Activated CD8-positive, alpha-beta T cell treated with anti-CD3 and anti-CD28 coated beads for 36 hours (primary cell): Measurements from ENCODE around the gene MYO1H. TPM values are rescaled to one million over a fixed set of nuclear protein-coding genes. Genes with fewer than 3 reads are reported as not detected.
"Not testable (repeated sequence)": the region's sequence is repeated elsewhere in the genome, so short reads cannot be mapped to it uniquely, and the experiment has no call there.

Experiments used
- ATAC-seq: fragments of 200-7000 bp; cut with Tn5 transposase; one replicate; pipeline ENCODE4 v1.10.0; 2021; ENCODE audit warnings: mild to moderate bottlenecking, moderate library complexity
- CTCF ChIA-PET: fragments of 350-600 bp; sonication (Branson Sonifier 250); formaldehyde crosslinking; loops from one replicate; lab custom pipeline; 2021; ENCODE audit warnings: antibody characterized with exemption; lab: Charles Lee
- POLR2A ChIA-PET: fragments of 350-600 bp; sonication (Branson Sonifier 250); formaldehyde crosslinking; loops from one replicate; lab custom pipeline; 2021; ENCODE audit warnings: antibody characterized with exemption; lab: Charles Lee
- DNase-seq: peaks from one replicate; pipeline ENCODE4 v3.0.0-alpha.2; 2020
- H3K27ac Mint-ChIP-seq: one replicate; pipeline ENCODE4 v1.8.0; 2021; ENCODE audit warnings: mild to moderate bottlenecking, mixed read lengths
- H3K27me3 Mint-ChIP-seq: one replicate; pipeline ENCODE4 v1.8.0; 2021; ENCODE audit warnings: mixed read lengths
- H3K36me3 Mint-ChIP-seq: one replicate; pipeline ENCODE4 v1.8.0; 2021; ENCODE audit warnings: low read depth, mixed read lengths
- H3K4me1 Mint-ChIP-seq: one replicate; pipeline ENCODE4 v1.8.0; 2021; ENCODE audit warnings: low read depth, mixed read lengths
- H3K4me3 Mint-ChIP-seq: one replicate; pipeline ENCODE4 v1.8.0; 2021; ENCODE audit warnings: mild to moderate bottlenecking, moderate library complexity, mixed read lengths
- H3K9me3 Mint-ChIP-seq: one replicate; pipeline ENCODE4 v1.8.0; 2021; ENCODE audit warnings: mixed read lengths
- CTCF ChIP-seq: fragments of 200-600 bp; IDR thresholded peaks from one replicate; pipeline ENCODE4 v1.8.0; 2022; ENCODE audit warnings: antibody characterized with exemption, mild to moderate bottlenecking
- intact Hi-C: fragments of 100-400 bp; cut with micrococcal nuclease; formaldehyde crosslinking; loops from one replicate; pipeline ENCODE4 v1.10.0; 2022
- total RNA-seq, 2 experiments: library from RNA; stranded (reverse); gene quantifications; one replicate each; pipeline ENCODE4 v1.2.3, GENCODE V29; 2021

Gene MYO1H
- total RNA-seq, 2 experiments from 2014 or later, result not detected

GRCh38 chr12:109394891-109395290 lies 47.2 kb downstream of the MYO1H start:
- no peak for TF ChIP-seq CTCF
- intact Hi-C loops, result loop anchor here (5.0 kb wide), 1 partner anchor 288 kb away; no protein-coding TSS in a partner anchor
- Mint-ChIP-seq H3K36me3 (no peaks in the 10 kb centered on the region), H3K27ac (no peak overlapping the region), H3K9me3 (no peaks in the 10 kb centered on the region), H3K27me3 (peaks cover 21% of the 10 kb centered on the region), H3K4me1 (no peaks in the 10 kb centered on the region), H3K4me3 (no peak overlapping the region)
- DNase-seq, result no peak
- ChIA-PET POLR2A (no interaction called here), CTCF (interaction anchor here (0.8 to 4.3 kb wide), 10 partner anchors 10 to 274 kb away, joined by 3 to 30 read pairs (median 8); no protein-coding TSS in a partner anchor)
- ATAC-seq, result no peak

- H3K9me3 Mint-ChIP-seq, DNase-seq, H3K36me3 Mint-ChIP-seq, ATAC-seq, H3K4me3 Mint-ChIP-seq, intact Hi-C loops, H3K27ac Mint-ChIP-seq, H3K4me1 Mint-ChIP-seq, POLR2A ChIA-PET: not testable (repeated sequence)
- CTCF ChIA-PET, result interaction anchor here (2.2 kb wide), 1 partner anchor 11 kb away, joined by 13 read pairs; no protein-coding TSS in a partner anchor
- peaks cover 15% of the 10 kb centered on the region for H3K27me3 Mint-ChIP-seq
These were observed 57.1 kb downstream of the MYO1H start for GRCh38 chr12:109404841-109405240.

GRCh38 chr12:109406147-109406546 lies 58.4 kb downstream of the MYO1H start:
- H3K27ac Mint-ChIP-seq, H3K36me3 Mint-ChIP-seq, POLR2A ChIA-PET, intact Hi-C loops, ATAC-seq, H3K4me3 Mint-ChIP-seq, DNase-seq, H3K4me1 Mint-ChIP-seq, H3K9me3 Mint-ChIP-seq: not testable (repeated sequence)
- peaks cover 15% of the 10 kb centered on the region for H3K27me3 Mint-ChIP-seq
- CTCF ChIA-PET, result interaction anchor here (2.2 kb wide), 1 partner anchor 12 kb away, joined by 13 read pairs; no protein-coding TSS in a partner anchor

GRCh38 chr12:109418848-109419480 lies 71.3 kb downstream of the MYO1H start:
- no peaks in the 10 kb centered on the region for H3K9me3 Mint-ChIP-seq
- POLR2A ChIA-PET, result no interaction called here

GRCh38 chr12:109421355-109422087 lies 73.8 kb downstream of the MYO1H start:
- TF ChIP-seq CTCF, result no peak
- POLR2A ChIA-PET, result interaction anchor here (0.7 kb wide), 1 partner anchor 74 kb away, joined by 3 read pairs; no protein-coding TSS in a partner anchor
- CTCF ChIA-PET, result interaction anchor here (1.4 to 3.8 kb wide), 3 partner anchors 9 to 28 kb away, joined by 5 to 23 read pairs (median 10); no protein-coding TSS in a partner anchor
- ATAC-seq (no peak), DNase-seq (no peak)
- peaks cover 17% of the 10 kb centered on the region for H3K27me3 Mint-ChIP-seq
- H3K27ac Mint-ChIP-seq, result no peak overlapping the region
- no peaks in the 10 kb centered on the region for H3K9me3 Mint-ChIP-seq
- no peaks in the 10 kb centered on the region for H3K4me1 Mint-ChIP-seq
- no peaks in the 10 kb centered on the region for H3K36me3 Mint-ChIP-seq
- intact Hi-C loops, result no loop called here
- no peak overlapping the region for H3K4me3 Mint-ChIP-seq

More at GRCh38 chr12:109418848-109419480, 71.3 kb downstream of the MYO1H start:
- intact Hi-C loops, result no loop called here
- H3K27ac Mint-ChIP-seq, result no peak overlapping the region
- CTCF ChIA-PET, result no interaction called here
- ATAC-seq (no peak), DNase-seq (no peak)
- H3K27me3 Mint-ChIP-seq, result peaks cover 14% of the 10 kb centered on the region
- no peaks in the 10 kb centered on the region for H3K36me3 Mint-ChIP-seq
- no peaks in the 10 kb centered on the region for H3K4me1 Mint-ChIP-seq
- no peak for TF ChIP-seq CTCF
- no peak overlapping the region for H3K4me3 Mint-ChIP-seq
